Heart left ventricle (tissue), 16 donors: ENCODE data around the gene MRNIP. TPM values are rescaled to one million over a fixed set of nuclear protein-coding genes. Genes with fewer than 3 reads are reported as not detected.

Experiments
- ATAC-seq, 4 donors: fragments of 200-7000 bp; cut with Tn5 transposase; one replicate each; pipeline ENCODE4 v1.9.1; 2020 to 2022; ENCODE audit warnings: moderate library complexity in 4 of 4, mild to moderate bottlenecking in 3 of 4, moderate number of reproducible peaks in 1 of 4
- DNase-seq, 5 donors: peaks; one replicate each; pipeline ENCODE4 v3.0.0-alpha.2; 2020
- H3K27ac ChIP-seq, 12 donors: fragments of 200-600 bp; sonication (generic) in 4 of 12; one replicate each; pipeline versions ENCODE4 v1.5.0 to v1.8.0; 2016 to 2022; ENCODE audit warnings: mild to moderate bottlenecking in 2 of 12
- H3K27me3 ChIP-seq, 9 donors: fragments of 200-600 bp; sonication (generic) in 2 of 9; one replicate each; pipeline versions ENCODE4 v1.5.1 to v1.8.0; 2016 to 2022; ENCODE audit warnings: mild to moderate bottlenecking in 3 of 9
- H3K36me3 ChIP-seq, 9 donors: fragments of 200-600 bp; sonication (generic) in 2 of 9; one replicate each; pipeline versions ENCODE4 v1.5.0 to v1.8.0; 2018 to 2022; ENCODE audit warnings: mild to moderate bottlenecking in 2 of 9
- H3K4me1 ChIP-seq, 12 donors: fragments of 200-600 bp; sonication (generic) in 4 of 12; one replicate each; pipeline versions ENCODE4 v1.5.0 to v1.8.0; 2016 to 2022; ENCODE audit warnings: mild to moderate bottlenecking in 3 of 12
- H3K4me3 ChIP-seq, 12 donors: fragments of 200-600 bp; sonication (generic) in 4 of 12; one replicate each; pipeline versions ENCODE4 v1.5.0 to v1.8.0; 2017 to 2022; ENCODE audit warnings: mild to moderate bottlenecking in 9 of 12, moderate library complexity in 4 of 12
- H3K9me3 ChIP-seq, 12 donors: fragments of 200-600 bp; sonication (generic) in 4 of 12; one replicate each; pipeline versions ENCODE4 v1.5.0 to v1.8.0; 2016 to 2022; ENCODE audit warnings: mild to moderate bottlenecking in 1 of 12
- CTCF ChIP-seq, 12 donors: fragments of 200-600 bp; sonication (generic) in 4 of 12; IDR thresholded peaks; one replicate each; pipeline versions ENCODE4 v1.5.0 to v1.8.0; 2018 to 2022; ENCODE audit warnings: antibody characterized with exemption in 12 of 12, mild to moderate bottlenecking in 5 of 12
- POLR2A ChIP-seq, 2 donors: fragments of 450-650 bp; IDR thresholded peaks; one replicate each; pipeline ENCODE4 v1.6.1; 2017; ENCODE audit warnings: antibody characterized with exemption in 2 of 2, mild to moderate bottlenecking in 2 of 2, moderate library complexity in 2 of 2
- WGBS, 4 donors: extraction: QIAGEN DNeasy Blood & Tissue Kit in 2 of 4; methylation state at CpG; one replicate each; pipeline versions ENCODE4 v1.1.5 to v1.1.7; 2013 to 2018; 5-methylcytosine and 5-hydroxymethylcytosine counted together
- intact Hi-C, 10 donors: fragments of 100-400 bp; cut with DNase I; formaldehyde crosslinking; loops; one replicate each; pipeline versions ENCODE4 v1.11.1 to v1.14.2; 2022
- polyA plus RNA-seq, 2 donors: library from polyadenylated mRNA; stranded (reverse); fragments of 200-250 nt; gene quantifications; one replicate each; pipeline ENCODE4 v1.2.3, GENCODE V29; 2013
- total RNA-seq, 9 donors: library from RNA; depleted of rRNA in 2 of 9; stranded (reverse); fragments of >200 nt in 2 of 9; fragmentation: NEBNext Ultra II Directional in 3 of 9; extraction: Animal tissue kit (Norgen Biotek cat#: 25700) in 3 of 9; gene quantifications; one replicate each; pipeline versions ENCODE4 v1.1.0 to v1.2.4, GENCODE V29; 2016 to 2023
- donor health status: ischemic (EF 13 %, LVEDD 7.1; RV severe dilation, severe dysfunction).
- donor health status: healthy with polysubstance abuse.
- donor health status: DM: no; HTN: yes; CAD: no.
- donor health status: DM: no; HTN: no; CAD: no.
- donor health status: ischemic (EF 25% LVEDD 6.9; RV normal size, moderate dysfunction).
- donor health status: ischemic (EF 25% LVEDD 5.7; RV mildly dilated, moderate dysfunction).
- donor health status: healthy.
- donor health status: DM: yes; HTN: yes; CAD: no.
- donor health status: ischemic (EF 35%, LVEDD 5.7; RV mildly dilated, moderate dysfunction).
- donor health status: nonischemic (EF 11% LVEDD 7.7; RV severe dilation, severe dysfunction).
- donor health status: DM: yes; HTN: yes; CAD: no.
- donor health status: PGD.
- donor health status: ischemic (EF 29% LVEDD 5.4; RV normal size, mild dysfunction).
- donor health status: nonischemic (EF 23%, LVEDD 6.1; RV moderate dilation, normal function).

Gene MRNIP
- total and polyA plus RNA-seq, 11 donors: 8.5 to 24.1 (median 12.3) TPM

- H3K27ac ChIP-seq: no peak overlapping the region
- intact Hi-C loops: loop anchor here in 1 of 10 donors (5.0 kb wide), 1 partner anchor 33 kb away; the partner anchor contains the start of gene TBC1D9B
- TF ChIP-seq POLR2A (IDR thresholded peaks at IDR 0.05) (no peak), CTCF (IDR thresholded peaks at IDR 0.05) (no peak)
- H3K4me3 ChIP-seq: no peak overlapping the region
- 96 to 97% (median 97%) methylated on average over 21 to 28 of the region's 28 CpGs for WGBS, 4 donors
- ATAC-seq: no peak
- H3K27me3 ChIP-seq: no peaks in the 10 kb centered on the region
- H3K9me3 ChIP-seq: no peaks in the 10 kb centered on the region
- peaks cover 0 to 96% (median 84%) of the 10 kb centered on the region in 9 donors for H3K36me3 ChIP-seq
- peaks cover 0 to 14% (median 1%) of the 10 kb centered on the region in 12 donors for H3K4me1 ChIP-seq
- no peak for DNase-seq
Observed at GRCh38 chr5:179874536-179875292, 16.1 kb upstream of the MRNIP start.

- H3K9me3 ChIP-seq: no peaks in the 10 kb centered on the region
- intact Hi-C loops: loop anchor here in 1 of 10 donors (5.0 kb wide), 1 partner anchor 33 kb away; the partner anchor contains the start of gene TBC1D9B
- DNase-seq: no peak
- peaks cover 0 to 15% (median 1%) of the 10 kb centered on the region in 12 donors for H3K4me1 ChIP-seq
- ATAC-seq: no peak
- H3K4me3 ChIP-seq: no peak overlapping the region
- H3K27me3 ChIP-seq: no peaks in the 10 kb centered on the region
- TF ChIP-seq CTCF (IDR thresholded peaks at IDR 0.05) (no peak), POLR2A (IDR thresholded peaks at IDR 0.05) (no peak)
- H3K27ac ChIP-seq: peak overlapping the region in 1 of 12 donors; percentile 62
- WGBS, 4 donors: 92 to 100% (median 96%) methylated on average over 3 of the region's 3 CpGs
- H3K36me3 ChIP-seq: peaks cover 0 to 96% (median 79%) of the 10 kb centered on the region in 9 donors
Observed at GRCh38 chr5:179874136-179874535, 15.5 kb upstream of the MRNIP start.

GRCh38 chr5:179873588-179874110 lies 15.0 kb upstream of the MRNIP start:
- WGBS, 4 donors: 93 to 95% (median 94%) methylated on average over 4 to 7 of the region's 7 CpGs

More at GRCh38 chr5:179873588-179874110, 15.0 kb upstream of the MRNIP start:
- no peak overlapping the region for H3K4me3 ChIP-seq
- TF ChIP-seq CTCF (IDR thresholded peaks at IDR 0.05): no peak
- no peak for TF ChIP-seq POLR2A (IDR thresholded peaks at IDR 0.05)
- ATAC-seq: no peak
- H3K4me1 ChIP-seq: peaks cover 0 to 15% (median 1%) of the 10 kb centered on the region in 12 donors
- DNase-seq: no peak
- peaks cover 0 to 96% (median 78%) of the 10 kb centered on the region in 9 donors for H3K36me3 ChIP-seq
- H3K9me3 ChIP-seq: no peaks in the 10 kb centered on the region
- peak overlapping the region in 2 of 12 donors; percentile 34 to 62 for H3K27ac ChIP-seq
- H3K27me3 ChIP-seq: no peaks in the 10 kb centered on the region
- intact Hi-C loops: loop anchor here in 1 of 10 donors (5.0 kb wide), 1 partner anchor 34 kb away; the partner anchor contains the start of gene TBC1D9B
